ENCODE measurements around the gene RPTOR. TPM values are rescaled to one million over a fixed set of nuclear protein-coding genes. Genes with fewer than 3 reads are reported as not detected.

Gene RPTOR
- total and polyA plus RNA-seq, 2 donors (not counting 3 experiments of a cell fraction or from before 2014, with no cell fraction given) = 10.7 to 41.8 TPM

GRCh38 chr17:80992948-80993624 lies 448.4 kb downstream of the RPTOR start:
- Histone ChIP-seq H2AFZ (ENCODE audit: low read depth, low read length) (no peak overlapping the region), H3K9me3 (replicated peaks; ENCODE audit: control insufficient read depth, insufficient read depth, low read length) (no peaks in the 10 kb centered on the region), H3K27me3 (ENCODE audit: control insufficient read depth in 2 of 2, insufficient read depth in 2 of 2, low read length in 2 of 2) (no peaks in the 10 kb centered on the region), H3K9ac (replicated peaks; ENCODE audit: extremely low read depth, insufficient read depth, low read length) (peak overlapping the region; percentile 77), H3K4me1 (ENCODE audit: control insufficient read depth, extremely low read depth, insufficient read depth, low read length) (peaks cover 9% of the 10 kb centered on the region), H3K9me1 (replicated peaks; ENCODE audit: control insufficient read depth, extremely low read depth, insufficient read depth, low read length) (no peaks in the 10 kb centered on the region), H4K20me1 (replicated peaks; ENCODE audit: control insufficient read depth, extremely low read depth, insufficient read depth, low read length) (no peaks in the 10 kb centered on the region), H3K79me2 (ENCODE audit: control insufficient read depth, insufficient read depth, low read length) (peaks cover 14% of the 10 kb centered on the region), H3K27ac (ENCODE audit: insufficient read depth, low read depth, low read length) (no peak overlapping the region), H3K36me3 (ENCODE audit: control insufficient read depth in 2 of 2, extremely low read depth in 1 of 2, insufficient read depth in 2 of 2, low read length in 2 of 2) (peaks cover 3 to 25% of the 10 kb centered on the region in 2 experiments), H3K4me3 (replicated peaks in 1 of 3; ENCODE audit: insufficient read depth in 1 of 3, low read depth in 1 of 3, low read length in 3 of 3) (peak overlapping the region; percentile 73 to 79 (median 74)), H3K4me2 (ENCODE audit: insufficient read depth, low read length) (peak overlapping the region; percentile 92)
- POLR2A ChIA-PET = no interaction called here
- dilution Hi-C loops (cut with MboI; ENCODE audit: extremely low pct_ligation_motif_present, low sequenced_read_pairs) = no loop called here
- CTCF ChIA-PET = no interaction called here
- FAIRE-seq = no peak
- no peak for DNase-seq (ENCODE audit: low read depth, low spot score)
- no peak for TF ChIP-seq EZH2 (IDR thresholded peaks at IDR 0.05; ENCODE audit: borderline replicate concordance, low read depth, low read length, severe bottlenecking)
- no peak for TF ChIP-seq MYC (IDR thresholded peaks at IDR 0.05; ENCODE audit: low read depth, low read length)
- no peak for TF ChIP-seq FOS (IDR thresholded peaks at IDR 0.05; ENCODE audit: borderline replicate concordance, insufficient read depth, low read length)
- TF ChIP-seq POLR2A (IDR thresholded peaks at IDR 0.05; ENCODE audit: low read depth, low read length) = no peak
- no peak for TF ChIP-seq JUN (IDR thresholded peaks at IDR 0.05; ENCODE audit: borderline replicate concordance, insufficient read depth, insufficient read length, low read depth)
- TF ChIP-seq MAX (IDR thresholded peaks at IDR 0.05; ENCODE audit: insufficient read depth, insufficient read length) = no peak
- TF ChIP-seq CTCF (IDR thresholded peaks at IDR 0.05; ENCODE audit: extremely low read depth in 1 of 2, insufficient read depth in 1 of 2, low read depth in 1 of 2, low read length in 2 of 2) = no peak
- no peak for TF ChIP-seq POLR2AphosphoS5 (IDR thresholded peaks at IDR 0.05; ENCODE audit: insufficient read depth, low read depth, low read length)
- no peak for TF ChIP-seq GATA2 (IDR thresholded peaks at IDR 0.05; ENCODE audit: insufficient read depth, insufficient read length, low read depth, low read length)
- intact Hi-C loops (cut with micrococcal nuclease) = no loop called here
- TSS peak; percentile 51 for BruUV-seq (replicated peaks)

All from endothelial cell of umbilical vein (primary cell).